Immature natural killer cell (primary cell): Measurements from ENCODE around the gene RAB27B. TPM values are rescaled to one million over a fixed set of nuclear protein-coding genes. Genes with fewer than 3 reads are reported as not detected.

Experiments
- DNase-seq, 3 donors: peaks; one replicate each; pipeline ENCODE4 v3.0.0; 2022; ENCODE audit warnings: mixed read lengths in 1 of 3
- H3K27ac Mint-ChIP-seq, 6 donors: one replicate each; pipeline ENCODE4 v1.8.0; 2020; ENCODE audit warnings: mixed read lengths in 6 of 6, mild to moderate bottlenecking in 5 of 6, inconsistent platforms in 4 of 6, moderate library complexity in 3 of 6
- H3K27me3 Mint-ChIP-seq, 3 donors: one replicate each; pipeline ENCODE4 v1.8.0; 2020 to 2021; ENCODE audit warnings: low read depth in 3 of 3, mild to moderate bottlenecking in 3 of 3, mixed read lengths in 3 of 3, moderate library complexity in 3 of 3, inconsistent platforms in 1 of 3
- H3K36me3 Mint-ChIP-seq, 3 donors: one replicate each; pipeline ENCODE4 v1.8.0; 2020; ENCODE audit warnings: mixed read lengths in 3 of 3, inconsistent platforms in 2 of 3, mild to moderate bottlenecking in 2 of 3
- H3K4me1 Mint-ChIP-seq, 2 donors: one replicate each; pipeline ENCODE4 v1.8.0; 2020; ENCODE audit warnings: inconsistent platforms in 2 of 2, mild to moderate bottlenecking in 2 of 2, mixed read lengths in 2 of 2, moderate library complexity in 1 of 2
- H3K4me3 Mint-ChIP-seq, 5 donors: one replicate each; pipeline ENCODE4 v1.8.0; 2020; ENCODE audit warnings: mild to moderate bottlenecking in 5 of 5, mixed read lengths in 5 of 5, inconsistent platforms in 3 of 5, moderate library complexity in 3 of 5
- H3K9me3 Mint-ChIP-seq, 6 donors: one replicate each; pipeline ENCODE4 v1.8.0; 2020; ENCODE audit warnings: mild to moderate bottlenecking in 6 of 6, mixed read lengths in 6 of 6, inconsistent platforms in 4 of 6, moderate library complexity in 3 of 6
- polyA plus RNA-seq, 3 donors: library from polyadenylated mRNA; unstranded; fragments of 300-500 nt; fragmentation: Illumina TruSeq; gene quantifications; one replicate each; pipeline ENCODE4 v1.2.3, GENCODE V29; 2021

The RAB27B gene
- polyA plus RNA-seq, 3 donors from 2014 or later = 3.9 to 8.1 (median 6.3) TPM

GRCh38 chr18:54942569-54942968 is 114.3 kb downstream of the RAB27B start:
- no peaks in the 10 kb centered on the region for H3K36me3 Mint-ChIP-seq
- H3K4me3 Mint-ChIP-seq = no peak overlapping the region
- H3K27me3 Mint-ChIP-seq = peaks cover 0 to 2% (median 0%) of the 10 kb centered on the region in 3 donors
- H3K4me1 Mint-ChIP-seq = peaks cover 12 to 17% of the 10 kb centered on the region in 2 donors
- no peak overlapping the region for H3K27ac Mint-ChIP-seq
- no peaks in the 10 kb centered on the region for H3K9me3 Mint-ChIP-seq
- no peak for DNase-seq

Other genes starting within 250 kb of the RAB27B start
- gene DYNAP, start 237.2 kb upstream of the RAB27B start, polyA plus RNA-seq = not detected
- not detected for gene CCDC68, start 131.0 kb downstream of the RAB27B start, polyA plus RNA-seq